ENCODE measurements around the gene ITSN1.
"Not testable (repeated sequence)": the region's sequence is repeated elsewhere in the genome, so short reads cannot be mapped to it uniquely, and the experiment has no call there.

The ITSN1 gene

GRCh38 chr21:33861125-33861524 is 218.8 kb downstream of the ITSN1 start:
- H3K27me3 Mint-ChIP-seq (ENCODE audit: low read depth) = peaks cover 3% of the 10 kb centered on the region
- H3K36me3 Mint-ChIP-seq (ENCODE audit: low read depth) = no peaks in the 10 kb centered on the region

GRCh38 chr21:33863191-33863590 is 220.9 kb downstream of the ITSN1 start:
- not testable (repeated sequence) for H3K27ac Mint-ChIP-seq; H3K36me3 Mint-ChIP-seq (ENCODE audit: low read depth); H3K27me3 Mint-ChIP-seq (ENCODE audit: low read depth); H3K9me3 Mint-ChIP-seq; H3K4me3 Mint-ChIP-seq
- H3K4me1 Mint-ChIP-seq = peaks cover 15% of the 10 kb centered on the region

More at GRCh38 chr21:33861125-33861524, 218.8 kb downstream of the ITSN1 start:
- no peak for TF ChIP-seq CTCF (IDR thresholded peaks at IDR 0.05; ENCODE audit: unreplicated experiment in 3 of 3)
- Mint-ChIP-seq H3K4me1 (peaks cover 11% of the 10 kb centered on the region), H3K4me3 (no peak overlapping the region), H3K9me3 (no peaks in the 10 kb centered on the region), H3K27ac (no peak overlapping the region)

- Mint-ChIP-seq H3K27me3 (ENCODE audit: low read depth) (peaks cover 3% of the 10 kb centered on the region), H3K36me3 (ENCODE audit: low read depth) (no peaks in the 10 kb centered on the region), H3K9me3 (no peaks in the 10 kb centered on the region), H3K4me3 (no peak overlapping the region), H3K27ac (no peak overlapping the region), H3K4me1 (peaks cover 9% of the 10 kb centered on the region)
- no peak for TF ChIP-seq CTCF (IDR thresholded peaks at IDR 0.05; ENCODE audit: unreplicated experiment in 3 of 3)
Observed at GRCh38 chr21:33864150-33864549, 221.8 kb downstream of the ITSN1 start.

GRCh38 chr21:33865176-33865575 is 222.9 kb downstream of the ITSN1 start:
- Mint-ChIP-seq H3K4me1 (peaks cover 4% of the 10 kb centered on the region), H3K36me3 (ENCODE audit: low read depth) (peaks cover 6% of the 10 kb centered on the region), H3K27ac (no peak overlapping the region), H3K9me3 (peaks cover 4% of the 10 kb centered on the region), H3K4me3 (no peak overlapping the region), H3K27me3 (ENCODE audit: low read depth) (peaks cover 3% of the 10 kb centered on the region)
- TF ChIP-seq CTCF (IDR thresholded peaks at IDR 0.05; ENCODE audit: unreplicated experiment in 3 of 3) = no peak

- H3K36me3 Mint-ChIP-seq (ENCODE audit: low read depth) = peaks cover 6% of the 10 kb centered on the region
- peaks cover 4% of the 10 kb centered on the region for H3K9me3 Mint-ChIP-seq
- no peak for TF ChIP-seq CTCF (IDR thresholded peaks at IDR 0.05; ENCODE audit: unreplicated experiment in 3 of 3)
- peaks cover 3% of the 10 kb centered on the region for H3K27me3 Mint-ChIP-seq (ENCODE audit: low read depth)
- no peak overlapping the region for H3K4me3 Mint-ChIP-seq
- no peak overlapping the region for H3K27ac Mint-ChIP-seq
- peaks cover 4% of the 10 kb centered on the region for H3K4me1 Mint-ChIP-seq
Observed at GRCh38 chr21:33865996-33866575, 223.8 kb downstream of the ITSN1 start.

GRCh38 chr21:33866826-33867225 is 224.5 kb downstream of the ITSN1 start:
- no peak overlapping the region for H3K27ac Mint-ChIP-seq
- H3K36me3 Mint-ChIP-seq (ENCODE audit: low read depth) = peaks cover 6% of the 10 kb centered on the region
- peaks cover 4% of the 10 kb centered on the region for H3K9me3 Mint-ChIP-seq
- peaks cover 4% of the 10 kb centered on the region for H3K4me1 Mint-ChIP-seq
- no peak for TF ChIP-seq CTCF (IDR thresholded peaks at IDR 0.05; ENCODE audit: unreplicated experiment in 3 of 3)
- peaks cover 3% of the 10 kb centered on the region for H3K27me3 Mint-ChIP-seq (ENCODE audit: low read depth)
- H3K4me3 Mint-ChIP-seq = no peak overlapping the region

- not testable (repeated sequence) for H3K36me3 Mint-ChIP-seq (ENCODE audit: low read depth); H3K27me3 Mint-ChIP-seq (ENCODE audit: low read depth)
Observed at GRCh38 chr21:33867868-33868267, 225.6 kb downstream of the ITSN1 start.

More at GRCh38 chr21:33867868-33868267, 225.6 kb downstream of the ITSN1 start:
- H3K4me3 Mint-ChIP-seq, H3K4me1 Mint-ChIP-seq, H3K9me3 Mint-ChIP-seq: not testable (repeated sequence)
- H3K27ac Mint-ChIP-seq = peak overlapping the region in 1 of 3 experiments; percentile 61
